Measurements from ENCODE around the gene BICRA.
"Not testable (repeated sequence)": the region's sequence is repeated elsewhere in the genome, so short reads cannot be mapped to it uniquely, and the experiment has no call there.

The BICRA gene

DNA sequence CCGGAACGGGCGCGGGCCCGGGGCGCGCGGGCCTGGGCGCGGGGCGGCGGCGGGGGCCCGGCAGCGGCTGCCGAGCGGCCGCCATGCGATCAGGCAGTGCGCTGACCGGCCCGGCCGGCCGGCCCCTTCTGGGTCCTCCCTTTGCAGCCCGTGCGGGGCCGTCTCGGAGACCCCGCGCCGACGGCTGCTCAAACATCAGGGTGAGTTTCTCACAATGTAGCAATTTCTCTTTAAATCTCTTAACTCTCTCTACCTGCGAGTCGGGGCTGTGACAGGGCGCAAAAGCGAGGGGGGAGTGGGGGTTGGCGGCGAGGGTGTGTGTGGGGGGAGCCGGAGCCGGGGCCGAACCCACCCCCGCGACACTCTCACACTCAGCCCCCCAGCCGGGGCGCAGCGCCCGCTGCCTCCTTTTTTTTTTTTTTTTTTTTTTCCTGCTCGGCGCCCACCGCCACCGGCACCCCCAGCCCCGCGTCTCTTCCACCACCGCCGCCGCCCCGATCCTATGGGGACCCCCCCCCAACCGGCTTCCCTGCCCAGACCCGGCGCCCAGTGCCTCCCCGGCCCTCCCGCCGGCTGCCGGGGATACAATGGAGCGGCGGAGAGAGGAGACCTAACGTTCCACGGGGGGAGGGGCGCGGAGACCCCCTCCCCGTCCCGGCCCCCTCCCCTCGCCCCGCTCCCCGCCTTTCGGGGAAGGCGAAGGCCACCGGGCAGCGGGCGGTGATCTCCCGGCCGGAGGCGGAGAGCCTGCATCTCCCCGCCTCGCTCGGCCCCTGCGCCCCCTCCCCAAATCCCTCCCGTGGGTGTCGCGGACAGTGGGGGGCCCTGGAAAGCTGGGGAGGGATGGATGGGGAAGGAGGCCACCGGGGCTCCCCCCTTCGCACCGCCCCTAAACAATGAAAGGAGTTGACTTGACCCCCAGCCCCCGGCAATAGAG, at the start of gene BICRA:
BICRA (plus strand) TSS at position 166 of the 937 bp plus-strand sequence. CDS start 64,441 bp downstream, outside the sequence.
- peak; percentile 73 to 74 for DNase-seq

DNA sequence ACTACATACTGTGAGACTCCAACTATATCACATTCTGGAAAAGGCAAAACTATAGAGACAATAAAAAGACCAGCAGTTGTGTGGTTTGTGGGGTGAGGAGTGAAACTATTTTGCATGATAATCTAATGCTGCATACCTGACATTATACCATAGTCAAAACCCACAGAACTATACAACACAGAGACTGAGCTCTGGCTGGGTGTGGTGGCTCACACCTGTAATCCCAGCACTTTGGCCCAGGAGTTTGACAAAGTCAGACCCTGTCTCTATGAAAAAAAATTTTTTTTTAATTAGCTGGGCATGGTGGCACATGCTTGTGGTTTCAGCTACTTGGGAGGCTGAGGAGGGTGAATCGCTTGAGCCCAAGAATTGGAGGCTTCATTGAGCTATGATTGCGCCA, 47.9 kb upstream of the BICRA start:
- no peak for DNase-seq

DNA sequence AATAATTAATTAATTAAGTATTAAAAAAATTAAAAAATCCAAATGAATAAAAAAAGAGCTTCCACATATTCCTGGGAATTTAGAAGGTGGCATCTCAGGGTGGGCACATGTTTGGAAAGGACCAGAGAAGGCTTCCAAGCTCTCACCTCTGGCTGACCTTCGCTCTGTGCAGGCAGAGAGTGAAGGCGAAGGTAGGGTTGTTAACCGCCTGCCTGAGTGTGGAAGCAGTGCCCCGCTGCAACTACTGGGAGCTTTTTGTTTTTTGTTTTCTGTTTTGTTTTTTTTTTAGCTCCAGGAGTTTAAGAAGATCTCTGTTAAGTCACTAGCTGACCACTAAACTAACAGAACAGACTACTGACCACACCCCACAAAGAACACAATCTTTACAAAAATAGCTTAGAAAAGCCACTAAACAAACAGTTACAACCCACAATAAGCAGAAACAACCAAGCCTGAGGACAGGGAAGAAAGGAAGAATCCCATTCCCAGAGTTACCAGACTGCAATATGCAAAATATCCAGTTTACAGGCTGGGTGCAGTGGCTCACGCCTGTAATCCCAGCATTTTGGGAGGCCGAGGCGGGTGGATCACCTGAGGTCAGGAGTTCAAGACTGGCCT, 47.4 kb upstream of the BICRA start:
- DNase-seq: no peak

DNA sequence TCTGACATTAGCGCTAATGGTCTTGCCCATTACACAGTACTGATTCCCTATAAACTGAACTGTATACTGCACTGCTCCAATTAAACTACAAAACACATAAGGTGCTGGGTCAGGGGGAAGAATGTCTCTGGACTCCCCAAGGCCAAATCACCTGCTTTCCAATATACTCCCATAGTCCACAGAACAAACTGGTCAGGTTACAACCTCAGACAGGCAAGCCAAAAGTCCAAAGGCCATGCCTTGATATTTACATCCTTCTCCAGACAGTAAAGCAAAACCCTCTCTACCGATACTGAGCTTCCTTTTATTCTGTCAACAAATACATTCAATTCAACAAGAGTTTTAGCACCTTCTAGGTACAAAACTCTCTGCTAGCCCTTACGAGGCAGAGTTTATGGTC, 44.9 kb upstream of the BICRA start:
- DNase-seq: no peak

DNA sequence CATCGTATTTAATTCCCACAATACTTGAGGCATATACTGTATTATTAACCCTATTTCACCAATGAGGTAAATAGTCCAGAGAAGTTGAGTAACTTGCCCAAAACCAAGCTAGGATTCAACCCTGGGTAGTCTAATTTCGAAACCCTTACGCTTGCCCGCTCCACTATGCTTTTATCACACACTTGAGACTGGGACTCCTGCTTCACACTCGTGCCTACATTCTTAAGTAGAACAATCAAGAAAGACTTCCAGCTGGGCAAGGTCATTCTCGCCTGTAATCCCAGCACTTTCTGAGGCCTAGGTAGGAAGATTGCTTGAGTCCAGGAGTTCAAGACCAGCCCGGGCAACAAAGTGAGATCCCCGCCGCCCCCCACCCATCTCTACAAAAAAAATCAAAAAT, 39.6 kb upstream of the BICRA start:
- DNase-seq: no peak

DNA sequence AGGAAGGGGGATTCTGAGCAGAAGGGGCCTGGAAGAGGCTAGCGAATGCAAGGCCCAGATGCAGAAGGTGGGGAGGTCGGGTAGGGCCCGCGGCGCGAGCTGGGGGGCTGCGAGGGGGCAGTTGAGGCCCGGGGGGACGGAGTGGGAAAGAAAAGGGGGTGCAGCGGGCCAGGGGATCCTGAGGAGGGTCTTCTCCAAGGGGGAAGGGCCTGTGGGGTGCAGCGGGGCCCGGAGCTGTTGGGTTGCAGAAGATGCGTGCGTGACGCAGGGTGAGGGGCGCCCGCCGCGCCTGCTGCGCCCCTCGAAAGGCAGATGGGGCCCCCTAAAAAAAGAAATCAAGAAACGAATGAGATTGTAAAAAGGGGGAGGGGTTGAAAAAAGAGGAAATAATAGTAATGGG, 36.3 kb upstream of the BICRA start:
- no peak for DNase-seq

DNA sequence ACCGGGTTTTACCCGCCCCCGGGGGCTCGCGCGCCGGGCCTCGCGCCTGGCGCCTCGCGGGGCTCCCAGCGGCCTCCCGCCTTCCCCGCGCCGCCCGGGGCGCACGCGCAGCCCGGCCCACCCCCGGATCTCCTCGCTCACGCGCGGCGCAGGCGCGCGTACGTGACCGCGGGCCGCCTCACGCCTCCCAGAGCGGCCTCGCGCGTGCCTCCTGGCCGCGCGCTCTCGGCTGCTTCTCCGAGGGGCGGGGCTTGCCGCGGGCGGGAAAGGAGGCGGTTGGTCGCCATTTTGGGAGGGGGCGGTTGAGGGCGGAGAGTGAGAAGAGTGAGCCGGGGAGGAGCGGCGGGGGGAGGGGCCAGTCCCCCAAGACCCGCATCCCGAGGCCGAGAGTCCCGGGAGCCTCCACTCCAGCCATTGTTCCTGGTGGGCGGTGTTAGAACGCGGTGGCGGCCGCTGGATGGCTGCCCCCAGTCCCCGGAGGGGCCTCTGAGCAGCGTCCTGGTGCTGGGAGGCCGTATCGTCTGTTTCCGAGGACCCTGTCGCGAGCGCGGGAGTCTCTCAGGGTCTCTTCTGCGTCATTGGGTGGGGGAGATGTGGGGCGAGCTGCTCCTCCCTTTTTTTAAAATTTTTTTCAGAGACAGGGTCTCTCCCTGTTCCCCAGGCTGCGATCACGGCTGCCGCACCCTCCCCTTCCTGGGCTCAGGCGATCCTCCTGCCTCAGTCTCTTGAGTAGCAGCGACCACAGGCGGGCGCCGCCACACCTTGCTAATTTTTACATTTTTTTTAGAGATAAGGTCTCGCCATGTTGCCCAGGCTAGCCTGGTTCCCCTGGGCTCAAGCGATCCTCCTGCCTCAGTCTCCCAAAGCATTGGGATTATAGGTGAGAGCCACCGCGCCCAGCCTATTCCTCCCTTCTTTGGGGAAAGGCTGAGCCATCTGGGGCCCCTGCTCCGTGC, 35.6 kb upstream of the BICRA start, which contains the start of gene ZNF541:
ZNF541 (minus strand) TSS at position 78 of the 956 bp plus-strand sequence. CDS start 17,292 bp downstream, outside the sequence.
- peak; percentile 18 to 39 for DNase-seq

DNA sequence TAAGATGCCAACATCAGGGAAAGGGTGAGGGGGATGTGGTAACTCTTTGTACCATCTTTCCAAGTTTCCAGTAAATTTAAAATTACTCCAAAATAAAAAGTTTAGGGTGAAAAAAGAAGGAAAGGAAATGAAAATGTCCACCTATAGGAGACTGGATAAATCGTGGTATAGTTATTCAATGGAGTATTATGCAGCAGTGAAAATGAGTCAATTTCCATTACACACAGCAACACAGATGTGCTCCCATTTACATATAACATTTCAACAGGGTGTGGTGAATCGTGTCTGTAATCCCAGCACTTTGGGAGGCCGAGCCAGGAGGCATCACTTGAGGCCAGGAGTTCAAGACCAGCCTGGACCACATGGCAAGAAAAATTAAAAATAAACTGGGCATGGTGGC, 28.5 kb upstream of the BICRA start:
- DNase-seq: no peak

DNA sequence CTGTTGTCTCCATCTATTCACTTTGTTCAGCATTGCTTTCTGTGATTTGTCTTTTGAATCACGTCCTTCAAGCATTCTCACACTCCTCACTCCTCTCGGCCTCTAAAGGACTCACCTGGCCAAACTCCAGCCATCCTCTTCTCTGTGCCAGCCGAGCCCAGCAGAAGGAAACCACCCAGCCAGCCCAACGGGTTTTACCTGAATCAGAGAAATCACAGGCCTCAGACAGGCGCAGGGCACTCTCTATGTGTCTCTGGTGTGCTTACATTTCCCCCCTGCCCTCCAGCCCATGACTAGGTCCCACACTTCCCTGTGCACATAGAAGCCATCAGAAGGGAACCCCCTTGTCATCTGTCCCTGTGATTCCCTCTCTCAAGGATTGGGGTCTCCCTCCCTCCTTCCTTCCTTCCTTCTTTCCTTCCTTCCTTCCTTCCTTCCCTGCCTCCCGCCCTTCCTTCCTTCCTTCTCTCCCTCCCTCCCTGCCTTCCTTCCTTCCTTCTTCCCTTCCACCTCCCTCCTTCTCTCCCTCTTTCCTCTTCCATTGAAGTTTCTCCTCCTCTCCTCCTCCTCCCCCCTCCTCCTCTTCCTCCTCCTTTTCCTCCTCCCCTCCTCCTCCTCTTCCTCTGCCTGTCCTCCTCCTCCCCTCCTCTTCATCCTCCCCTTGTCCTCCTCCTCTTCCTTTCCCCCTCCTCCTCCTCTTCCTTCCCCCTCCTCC, 27.2 kb upstream of the BICRA start:
- DNase-seq: no peak

DNA sequence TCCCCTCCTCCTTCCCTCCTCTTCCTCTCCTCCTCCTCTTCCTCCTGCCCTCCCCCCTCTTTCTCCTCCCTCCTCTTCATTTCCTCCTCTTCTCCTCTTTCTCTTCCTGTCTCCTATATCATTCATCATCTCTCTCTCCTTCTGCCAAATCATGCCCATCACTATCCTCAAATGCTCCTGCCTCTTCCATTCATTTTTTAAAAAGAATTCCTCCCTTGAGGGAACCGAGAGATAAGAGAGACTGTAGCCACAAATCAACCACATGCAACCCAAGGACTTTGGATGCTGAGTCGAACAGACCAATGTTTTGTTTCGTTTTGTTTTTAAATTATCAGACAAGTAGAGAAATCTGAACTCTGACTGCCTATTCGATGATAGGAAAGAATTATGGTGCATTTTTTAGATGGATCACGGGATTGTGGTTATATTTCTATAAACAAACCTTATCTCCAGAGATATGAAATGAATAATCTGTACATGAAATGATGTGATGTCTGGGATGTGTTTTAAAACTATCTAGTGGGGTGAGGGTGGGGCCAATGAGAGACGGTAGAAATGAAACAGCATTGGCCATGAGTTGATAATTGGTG, 26.5 kb upstream of the BICRA start:
- no peak for DNase-seq

DNA sequence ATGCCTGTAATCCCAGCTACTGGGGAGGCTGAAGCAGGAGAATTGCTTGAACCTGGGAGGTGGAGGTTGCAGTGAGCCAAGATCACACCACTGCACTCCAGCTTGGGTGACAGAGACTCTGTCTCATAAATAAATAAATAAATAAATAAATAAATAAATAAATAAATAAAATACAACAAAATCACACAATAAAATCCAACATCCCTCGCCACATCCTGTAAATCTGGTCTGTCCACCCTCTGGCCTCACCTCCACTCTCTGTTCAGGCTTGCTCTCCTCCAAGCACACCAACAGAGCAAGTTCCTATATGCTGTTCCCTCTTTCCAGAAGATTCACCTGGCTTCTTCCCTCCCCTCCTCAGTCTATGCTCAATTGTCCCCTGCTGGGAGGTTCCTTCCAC, 25.8 kb upstream of the BICRA start:
- not testable (repeated sequence) for DNase-seq

DNA sequence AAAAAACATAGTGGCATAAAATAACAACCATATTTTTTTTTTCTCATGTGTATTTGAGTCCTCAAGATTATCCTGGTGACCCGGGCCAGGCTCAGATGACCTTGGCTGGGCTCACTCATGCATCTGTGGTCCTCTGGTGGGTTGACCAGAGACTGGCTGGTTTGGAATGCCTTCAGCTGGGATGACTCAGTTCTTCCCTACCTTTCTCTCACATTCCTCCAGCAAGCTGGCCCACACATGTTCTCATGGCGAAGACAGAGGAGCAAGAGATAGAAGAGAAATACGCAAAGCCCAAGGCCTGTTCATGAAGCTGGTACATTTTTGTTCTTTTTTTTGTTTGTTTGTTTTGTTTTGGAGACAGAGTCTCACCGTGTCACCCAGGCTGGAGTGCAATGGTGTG, 21.6 kb upstream of the BICRA start:
- no peak for DNase-seq

DNA sequence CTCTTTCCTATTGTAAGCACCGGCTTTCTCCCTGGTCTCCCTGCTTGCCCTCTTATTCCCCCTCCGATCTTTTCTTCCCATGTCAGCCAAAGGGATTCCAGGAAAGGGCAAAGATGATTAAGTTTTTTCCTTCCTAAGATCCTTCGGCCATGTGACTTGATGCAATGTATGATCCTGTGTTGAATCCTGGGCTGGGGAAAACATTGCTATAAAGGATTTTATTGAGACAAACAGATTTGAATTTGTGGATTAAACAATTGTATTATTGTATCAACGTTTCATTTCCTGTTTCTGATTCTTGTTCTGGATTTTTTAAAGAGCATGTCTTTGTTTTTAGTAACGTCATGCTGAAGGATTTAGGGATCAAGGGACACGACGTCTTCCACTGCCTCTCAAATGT, 19.1 kb upstream of the BICRA start:
- no peak for DNase-seq

DNA sequence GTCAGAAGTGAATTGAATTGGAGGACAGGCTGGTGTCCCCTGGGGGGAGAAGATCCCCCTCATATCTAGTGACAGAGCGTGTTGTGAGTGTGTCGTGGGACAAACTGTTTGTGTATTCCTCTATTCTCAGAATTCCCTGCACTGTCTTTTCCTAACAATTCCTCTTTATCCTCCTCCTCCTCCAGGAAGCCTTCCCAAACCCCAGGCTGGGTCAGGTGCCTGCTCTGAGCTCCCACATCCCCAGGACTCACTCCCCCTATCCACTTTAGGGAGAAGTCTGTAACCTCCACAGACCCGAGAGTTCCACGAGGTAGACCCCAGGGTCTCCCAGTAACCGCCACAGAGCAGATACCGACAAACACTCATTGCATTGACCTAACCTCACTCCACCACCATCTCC, 15.1 kb upstream of the BICRA start:
- DNase-seq: no peak

DNA sequence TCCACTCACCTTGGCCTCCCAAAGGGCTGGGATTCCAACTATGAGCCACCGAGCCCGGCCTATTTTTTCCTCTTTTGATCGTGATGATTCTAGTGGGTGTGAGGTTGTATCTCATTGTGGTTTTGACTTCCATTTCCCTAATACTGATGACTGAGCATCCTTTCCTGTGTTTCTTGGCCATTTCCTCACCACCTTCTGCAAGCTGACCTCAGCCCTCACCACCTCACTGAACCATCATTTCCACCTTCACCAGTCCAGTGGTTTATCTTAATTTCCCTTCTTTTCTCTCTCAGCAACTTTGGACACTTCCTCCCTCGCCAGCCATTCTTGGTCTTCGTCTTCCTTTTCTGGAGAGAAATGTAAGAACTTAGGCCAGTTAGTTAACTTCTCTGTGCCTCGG, 13.0 kb upstream of the BICRA start:
- no peak for DNase-seq

DNA sequence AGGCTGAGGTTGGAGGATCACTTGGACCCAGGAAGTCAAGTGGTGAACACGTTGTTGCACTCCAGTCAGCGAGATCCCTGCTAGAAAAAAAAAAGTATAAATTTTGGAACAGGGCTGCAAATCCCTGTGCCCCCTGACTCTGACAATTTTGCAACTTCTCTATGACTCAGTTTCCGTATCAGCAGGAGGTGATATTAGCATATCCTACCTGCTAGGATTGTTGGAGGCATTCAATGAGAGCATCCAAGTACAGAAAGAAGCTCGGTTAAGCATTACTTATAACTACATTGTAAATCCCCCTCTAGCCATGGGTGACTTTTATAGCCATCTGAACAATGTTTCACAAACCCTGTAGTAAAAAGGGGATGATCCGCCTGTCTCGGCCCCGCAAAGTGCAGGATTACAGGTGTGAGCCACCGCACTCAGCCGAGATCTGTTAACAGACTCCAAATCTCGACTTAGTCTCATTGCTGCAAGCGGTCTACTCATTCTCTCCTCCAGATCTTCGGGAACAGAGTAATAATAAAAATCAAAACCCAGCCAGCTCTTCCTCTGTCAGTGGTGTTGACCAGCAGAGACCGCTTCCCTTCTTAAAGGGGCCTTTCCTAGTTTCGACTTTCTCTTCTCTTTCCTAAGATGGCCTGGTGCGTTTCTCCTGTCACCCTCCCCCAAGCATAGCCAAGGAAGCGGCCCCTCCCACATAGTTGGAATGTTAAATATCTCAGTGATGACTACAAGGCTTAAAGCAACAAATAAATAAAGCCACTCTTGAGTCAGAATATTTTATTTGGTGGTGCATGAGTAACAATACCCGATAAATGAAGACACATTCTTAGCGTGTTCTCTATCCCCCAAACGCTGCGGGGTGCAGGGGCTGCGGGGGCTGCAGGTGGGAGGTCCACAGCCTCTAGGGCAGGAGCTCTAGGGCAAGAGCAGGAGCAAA, 10.3 kb upstream of the BICRA start:
- DNase-seq: no peak

DNA sequence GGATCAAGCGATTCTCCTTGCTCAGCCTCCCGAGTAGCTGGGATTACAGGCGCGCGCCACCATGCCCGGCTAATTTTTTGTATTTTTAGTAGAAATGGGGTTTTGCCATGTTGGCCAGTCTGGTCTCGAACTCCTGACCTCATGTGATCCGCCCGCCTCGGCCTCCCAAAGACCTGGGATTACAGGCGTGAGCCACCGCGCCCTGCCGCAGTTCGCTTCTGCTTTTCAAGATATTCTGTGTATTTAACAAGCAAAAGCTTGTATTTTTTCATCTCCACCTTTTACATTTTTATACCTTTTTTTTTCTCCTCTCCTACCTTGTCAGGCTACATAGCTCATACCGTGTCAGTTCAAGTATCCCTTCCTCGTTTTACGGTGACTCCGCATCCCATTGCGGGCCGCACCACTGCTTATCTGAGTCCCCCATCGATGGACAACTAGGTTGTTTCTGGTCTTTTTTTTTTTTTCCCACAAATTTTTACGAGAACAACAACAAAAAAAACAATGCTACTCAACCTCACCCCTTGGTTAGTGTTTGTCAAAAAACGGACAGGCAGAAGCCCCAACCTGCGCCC, 9.2 kb upstream of the BICRA start:
- DNase-seq: not testable (repeated sequence)

DNA sequence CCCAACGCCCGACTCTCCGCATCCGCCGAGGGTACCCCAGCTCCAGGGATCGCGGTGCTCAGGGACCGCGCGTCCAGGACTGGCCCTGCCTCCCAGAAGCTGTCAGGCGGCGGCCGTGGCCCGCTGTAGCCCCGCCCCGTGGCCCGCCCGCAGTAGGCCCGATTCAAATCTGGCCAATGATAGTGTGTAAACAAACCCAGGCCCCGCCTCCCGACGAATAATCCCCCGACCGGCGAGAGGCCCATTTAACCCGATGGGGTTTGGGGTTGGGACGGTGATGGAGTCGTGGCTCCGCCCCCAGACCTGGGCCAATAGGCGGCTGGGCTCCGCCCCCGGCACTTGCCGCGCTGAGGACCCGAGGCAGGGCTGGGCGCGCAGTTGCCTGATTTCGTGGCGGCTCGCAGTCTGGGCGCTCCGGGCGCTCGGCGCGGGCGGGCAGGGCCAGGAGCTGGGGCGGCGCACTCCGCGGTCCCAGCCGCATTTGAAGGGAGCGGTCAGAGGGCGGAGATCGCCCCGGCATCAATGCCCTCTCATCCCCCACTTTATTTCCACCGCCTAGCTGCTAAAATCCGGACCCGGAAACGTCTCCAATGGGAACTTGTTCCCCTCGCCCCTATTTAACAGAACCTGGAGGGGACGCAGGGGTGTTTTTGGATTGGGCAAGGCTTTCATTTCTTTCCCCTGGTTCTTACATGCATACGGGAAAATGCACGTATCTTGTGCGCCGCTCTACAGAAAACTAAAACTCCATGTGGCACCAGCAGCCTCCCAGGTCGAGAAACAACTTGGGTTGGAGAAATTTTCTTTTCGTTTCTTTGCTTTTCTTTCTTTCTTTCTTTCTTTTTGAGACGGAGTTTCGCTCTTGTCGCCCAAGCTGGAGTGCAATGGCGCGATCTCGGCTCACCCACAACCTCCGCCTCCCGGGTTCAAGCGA, 8.4 kb upstream of the BICRA start:
- peak; percentile 98 to 99 for DNase-seq

Data from hippocampal formation (tissue), 2 donors.